ENCODE data around the gene FCRL1.

Gene FCRL1

GRCh38 chr1:157819896-157820295, at the start of gene FCRL1:
Gene FCRL1 (minus strand): TSS chr1:157820120. CDS start chr1:157820037, 83 bp downstream.
- no peaks in the 10 kb centered on the region for H3K36me3 Mint-ChIP-seq (ENCODE audit: low read depth)
- H3K27ac Mint-ChIP-seq: no peak within 1 kb of the TSS
- no peaks in the 10 kb centered on the region for H3K9me3 Mint-ChIP-seq
- DNase-seq: no peak
- no peaks in the 10 kb centered on the region for H3K4me1 Mint-ChIP-seq (ENCODE audit: low read depth)
- H3K4me3 Mint-ChIP-seq: no peak within 1 kb of the TSS
- H3K27me3 Mint-ChIP-seq: peaks cover 15% of the 10 kb centered on the region

GRCh38 chr1:157868654-157869053, 48.7 kb upstream of the FCRL1 start:
- no peaks in the 10 kb centered on the region for H3K9me3 Mint-ChIP-seq
- H3K4me3 Mint-ChIP-seq: no peak overlapping the region
- no peak for DNase-seq
- no peak overlapping the region for H3K27ac Mint-ChIP-seq
- H3K36me3 Mint-ChIP-seq (ENCODE audit: low read depth): no peaks in the 10 kb centered on the region
- no peaks in the 10 kb centered on the region for H3K4me1 Mint-ChIP-seq (ENCODE audit: low read depth)
- H3K27me3 Mint-ChIP-seq: peaks cover 21% of the 10 kb centered on the region

GRCh38 chr1:157862114-157863070, 42.5 kb upstream of the FCRL1 start:
- no peak overlapping the region for H3K4me3 Mint-ChIP-seq
- H3K9me3 Mint-ChIP-seq: no peaks in the 10 kb centered on the region
- no peak for DNase-seq
- no peak overlapping the region for H3K27ac Mint-ChIP-seq
- no peaks in the 10 kb centered on the region for H3K36me3 Mint-ChIP-seq (ENCODE audit: low read depth)
- H3K4me1 Mint-ChIP-seq (ENCODE audit: low read depth): no peaks in the 10 kb centered on the region
- H3K27me3 Mint-ChIP-seq: peaks cover 12% of the 10 kb centered on the region

DNA sequence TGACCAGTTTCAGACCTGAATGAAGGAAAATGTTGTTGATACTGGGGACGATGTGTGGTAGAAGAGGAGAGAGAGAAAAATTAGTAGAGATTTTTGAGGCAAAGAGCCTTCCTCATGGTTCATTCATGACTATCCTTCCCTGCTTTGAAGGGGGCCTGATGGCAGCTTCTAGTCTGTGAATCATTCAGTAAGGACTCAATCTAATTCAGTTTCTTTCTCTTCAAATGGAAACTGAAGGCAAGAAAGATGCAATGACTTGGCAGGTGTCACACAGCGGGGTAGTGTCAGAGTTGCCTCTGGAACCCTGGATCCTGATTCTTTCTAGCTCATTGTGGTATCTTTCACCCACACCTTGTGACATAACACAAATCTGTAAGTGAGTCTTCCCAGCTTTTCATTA, 36.6 kb upstream of the FCRL1 start:
- Mint-ChIP-seq H3K9me3 (no peaks in the 10 kb centered on the region), H3K27me3 (peaks cover 9% of the 10 kb centered on the region), H3K4me1 (ENCODE audit: low read depth) (no peaks in the 10 kb centered on the region), H3K27ac (no peak overlapping the region), H3K4me3 (no peak overlapping the region), H3K36me3 (ENCODE audit: low read depth) (no peaks in the 10 kb centered on the region)
- no peak for DNase-seq

DNA sequence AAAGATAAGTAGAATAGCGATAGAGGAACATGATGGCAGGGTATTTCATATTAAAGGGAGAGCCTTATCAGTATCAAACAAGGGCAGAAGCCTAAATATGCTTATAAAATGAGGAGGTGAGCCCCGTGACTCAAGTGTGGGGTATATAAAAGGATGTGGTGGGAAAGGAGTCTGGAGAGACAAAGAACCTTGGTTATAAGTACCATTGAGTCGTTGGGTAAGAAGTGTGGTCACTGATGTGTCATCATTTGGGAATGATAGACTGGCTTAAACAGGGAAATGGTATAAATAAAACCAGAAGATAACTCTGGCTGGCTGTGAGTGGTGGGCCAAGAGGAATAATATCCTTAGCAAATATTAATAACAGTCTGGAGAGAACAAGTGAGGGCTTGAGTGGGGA, 32.6 kb upstream of the FCRL1 start:
- no peak for DNase-seq
- H3K27me3 Mint-ChIP-seq: peaks cover 13% of the 10 kb centered on the region
- H3K36me3 Mint-ChIP-seq (ENCODE audit: low read depth): no peaks in the 10 kb centered on the region
- H3K4me1 Mint-ChIP-seq (ENCODE audit: low read depth): no peaks in the 10 kb centered on the region
- no peak overlapping the region for H3K4me3 Mint-ChIP-seq
- no peak overlapping the region for H3K27ac Mint-ChIP-seq
- no peaks in the 10 kb centered on the region for H3K9me3 Mint-ChIP-seq

- Mint-ChIP-seq H3K9me3 (no peaks in the 10 kb centered on the region), H3K36me3 (ENCODE audit: low read depth) (no peaks in the 10 kb centered on the region), H3K4me3 (no peak overlapping the region), H3K27me3 (peaks cover 18% of the 10 kb centered on the region), H3K4me1 (ENCODE audit: low read depth) (no peaks in the 10 kb centered on the region), H3K27ac (no peak overlapping the region)
- no peak for DNase-seq
These were observed 29.4 kb upstream of the FCRL1 start for GRCh38 chr1:157849229-157849875.

- H3K36me3 Mint-ChIP-seq (ENCODE audit: low read depth): no peaks in the 10 kb centered on the region
- H3K4me3 Mint-ChIP-seq: no peak overlapping the region
- no peaks in the 10 kb centered on the region for H3K9me3 Mint-ChIP-seq
- H3K4me1 Mint-ChIP-seq (ENCODE audit: low read depth): no peaks in the 10 kb centered on the region
- peaks cover 14% of the 10 kb centered on the region for H3K27me3 Mint-ChIP-seq
- DNase-seq: no peak
- H3K27ac Mint-ChIP-seq: no peak overlapping the region
These were observed 24.3 kb upstream of the FCRL1 start for GRCh38 chr1:157844089-157844830.

- H3K36me3 Mint-ChIP-seq (ENCODE audit: low read depth): no peaks in the 10 kb centered on the region
- peaks cover 14% of the 10 kb centered on the region for H3K27me3 Mint-ChIP-seq
- no peaks in the 10 kb centered on the region for H3K4me1 Mint-ChIP-seq (ENCODE audit: low read depth)
- H3K4me3 Mint-ChIP-seq: no peak overlapping the region
- H3K9me3 Mint-ChIP-seq: no peaks in the 10 kb centered on the region
- no peak for DNase-seq
- H3K27ac Mint-ChIP-seq: no peak overlapping the region
These were observed 23.0 kb upstream of the FCRL1 start for GRCh38 chr1:157842939-157843338.

- no peak for DNase-seq
- Mint-ChIP-seq H3K9me3 (no peaks in the 10 kb centered on the region), H3K27me3 (peaks cover 13% of the 10 kb centered on the region), H3K27ac (no peak within 1 kb of the TSS), H3K4me1 (ENCODE audit: low read depth) (no peaks in the 10 kb centered on the region), H3K36me3 (ENCODE audit: low read depth) (no peaks in the 10 kb centered on the region), H3K4me3 (no peak within 1 kb of the TSS)
These were observed 21.8 kb upstream of the FCRL1 start, which contains the start of gene CD5L for GRCh38 chr1:157841708-157842107. Gene CD5L (minus strand): TSS chr1:157841808. CDS start chr1:157841701, 107 bp downstream.

DNA sequence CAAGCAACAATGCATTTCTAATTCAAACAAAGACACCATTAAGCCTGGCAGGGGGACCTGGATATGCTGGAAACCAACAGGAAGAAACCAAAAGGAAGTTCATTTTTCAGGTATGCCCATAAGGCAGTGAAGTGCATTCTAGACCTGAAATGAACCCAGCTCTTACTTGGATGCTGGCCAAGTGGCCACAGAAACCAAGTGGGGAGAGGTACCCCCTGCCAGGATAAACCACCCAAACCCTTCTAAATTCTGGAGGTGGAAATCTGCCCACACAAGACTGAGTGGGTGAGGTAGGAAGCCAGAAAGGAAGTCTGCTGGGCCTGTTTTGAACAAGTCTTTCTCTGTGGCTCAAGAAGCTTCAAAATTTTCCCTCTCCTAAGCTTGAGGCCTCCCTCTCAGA, 19.0 kb upstream of the FCRL1 start:
- H3K36me3 Mint-ChIP-seq (ENCODE audit: low read depth): no peaks in the 10 kb centered on the region
- H3K27ac Mint-ChIP-seq: no peak overlapping the region
- H3K27me3 Mint-ChIP-seq: peaks cover 6% of the 10 kb centered on the region

GRCh38 chr1:157834430-157834829, 14.5 kb upstream of the FCRL1 start:
- no peaks in the 10 kb centered on the region for H3K36me3 Mint-ChIP-seq (ENCODE audit: low read depth)
- peaks cover 15% of the 10 kb centered on the region for H3K27me3 Mint-ChIP-seq
- no peak for DNase-seq
- H3K4me3 Mint-ChIP-seq: no peak overlapping the region
- H3K4me1 Mint-ChIP-seq (ENCODE audit: low read depth): peaks cover 4% of the 10 kb centered on the region
- H3K27ac Mint-ChIP-seq: no peak overlapping the region
- no peaks in the 10 kb centered on the region for H3K9me3 Mint-ChIP-seq

More for the DNA sequence above, 19.0 kb upstream of the FCRL1 start:
- no peak for DNase-seq
- no peaks in the 10 kb centered on the region for H3K9me3 Mint-ChIP-seq
- H3K4me3 Mint-ChIP-seq: no peak overlapping the region
- H3K4me1 Mint-ChIP-seq (ENCODE audit: low read depth): no peaks in the 10 kb centered on the region

GRCh38 chr1:157833145-157833544, 13.2 kb upstream of the FCRL1 start:
- Mint-ChIP-seq H3K4me1 (ENCODE audit: low read depth) (peaks cover 4% of the 10 kb centered on the region), H3K4me3 (no peak overlapping the region), H3K27ac (no peak overlapping the region), H3K9me3 (no peaks in the 10 kb centered on the region), H3K36me3 (ENCODE audit: low read depth) (no peaks in the 10 kb centered on the region), H3K27me3 (peaks cover 15% of the 10 kb centered on the region)
- no peak for DNase-seq

GRCh38 chr1:157831968-157832626, 12.2 kb upstream of the FCRL1 start:
- no peak for DNase-seq
- Mint-ChIP-seq H3K27ac (no peak overlapping the region), H3K9me3 (no peaks in the 10 kb centered on the region), H3K4me3 (no peak overlapping the region), H3K4me1 (ENCODE audit: low read depth) (peaks cover 4% of the 10 kb centered on the region), H3K36me3 (ENCODE audit: low read depth) (no peaks in the 10 kb centered on the region), H3K27me3 (peaks cover 15% of the 10 kb centered on the region)

DNA sequence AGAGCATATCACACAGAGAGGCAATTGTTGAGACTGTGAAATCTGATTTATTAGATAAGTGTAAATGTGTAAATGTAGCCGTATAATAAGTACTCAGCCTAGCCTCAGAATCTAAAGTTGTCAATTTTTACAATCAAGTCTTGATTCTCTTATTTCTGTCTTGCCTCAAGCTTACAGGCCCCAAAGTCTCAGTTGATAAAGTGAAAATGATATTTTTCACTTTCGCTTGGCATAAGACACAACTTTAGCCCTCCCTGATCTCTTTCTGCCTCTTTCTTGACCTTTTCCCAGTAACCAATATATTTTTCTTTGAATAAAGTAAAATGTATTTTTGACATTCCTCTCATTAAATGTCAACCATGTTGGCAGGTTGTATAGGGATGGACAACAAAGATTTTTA, 11.0 kb upstream of the FCRL1 start:
- peaks cover 4% of the 10 kb centered on the region for H3K4me1 Mint-ChIP-seq (ENCODE audit: low read depth)
- H3K27ac Mint-ChIP-seq: no peak overlapping the region
- H3K27me3 Mint-ChIP-seq: peaks cover 13% of the 10 kb centered on the region
- DNase-seq: no peak
- H3K36me3 Mint-ChIP-seq (ENCODE audit: low read depth): no peaks in the 10 kb centered on the region
- no peaks in the 10 kb centered on the region for H3K9me3 Mint-ChIP-seq
- no peak overlapping the region for H3K4me3 Mint-ChIP-seq

Measured in activated T-cell treated with anti-CD3 and anti-CD28 coated beads, Interleukin-2, amount 50 U/mL, for 24 hours (primary cell).